GM23338 (cell line): Measurements from ENCODE around the gene TOP2A.

Experiments
- CREB1 ChIP-seq: fragments of 250-450 bp; sonication (Bioruptor Pico); IDR thresholded peaks from 2 replicates; pipeline ENCODE4 v1.5.0; 2020; ENCODE audit warnings: low read depth, mild to moderate bottlenecking, moderate library complexity
- CTCF ChIP-seq, 2 experiments: fragments of 200-600 bp in 1 of 2; sonication (generic) in 1 of 2; conservative IDR thresholded peaks; 2 replicates each; pipeline versions ENCODE4 v1.5.1 to v1.6.1; 2016 to 2017; ENCODE audit warnings: antibody characterized with exemption in 2 of 2, low read depth in 2 of 2, mild to moderate bottlenecking in 2 of 2, moderate library complexity in 1 of 2
- EZH2 ChIP-seq: fragments of 200-600 bp; sonication (generic); IDR thresholded peaks from one replicate; pipeline ENCODE4 v1.8.0; 2017; ENCODE audit warnings: antibody characterized with exemption, mild to moderate bottlenecking, low read depth; ENCODE audit not compliant: unreplicated experiment
- JUNB ChIP-seq: IDR thresholded peaks from one replicate; pipeline ENCODE4 v1.6.1; 2016; ENCODE audit warnings: antibody characterized with exemption; ENCODE audit not compliant: unreplicated experiment
- POLR2AphosphoS5 ChIP-seq: IDR thresholded peaks from 2 replicates; pipeline ENCODE4 v1.6.1; 2016; ENCODE audit warnings: antibody characterized with exemption, low read depth

GRCh38 chr17:40459636-40460603 lies 42.2 kb upstream of the TOP2A start:
- TF ChIP-seq EZH2 (no peak), CTCF (conservative IDR thresholded peaks at IDR 0.05; ENCODE audit: low read depth in 2 of 2) (no peak), POLR2AphosphoS5 (no peak), JUNB (no peak), CREB1 (no peak)
